Fibroblast of upper back skin (primary cell): Measurements from ENCODE around the gene PNMA6E.

Source experiments
- DNase-seq: peaks from one replicate; pipeline ENCODE4 v3.0.0-alpha.2; 2013

The PNMA6E gene

DNA sequence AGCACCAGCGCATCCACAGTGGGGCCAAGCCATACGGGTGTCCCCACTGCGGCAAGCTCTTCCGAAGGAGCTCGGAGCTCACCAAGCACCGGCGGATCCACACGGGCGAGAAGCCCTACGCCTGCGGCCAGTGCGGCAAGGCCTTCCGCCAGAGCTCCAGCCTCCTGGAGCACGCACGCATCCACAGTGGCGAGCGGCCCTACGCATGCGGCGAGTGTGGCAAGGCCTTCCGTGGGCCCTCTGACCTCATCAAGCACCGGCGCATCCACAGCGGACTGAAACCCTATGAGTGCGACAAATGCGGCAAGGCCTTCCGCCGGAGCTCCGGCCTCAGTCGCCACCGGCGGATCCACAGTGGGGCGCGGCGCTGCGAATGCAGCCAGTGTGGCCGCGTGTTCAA lies 53.6 kb downstream of the PNMA6E start:
- DNase-seq, result no peak
